Measurements from ENCODE around the gene DYNLT2. TPM values are rescaled to one million over a fixed set of nuclear protein-coding genes. Genes with fewer than 3 reads are reported as not detected.

Gene DYNLT2
- total and polyA plus RNA-seq, 2 of the 13 experiments (the other 11 are each of a cell fraction or from before 2014, with no cell fraction given) = 2.1 to 4.3 TPM

GRCh38 chr6:169723991-169724493, 27.3 kb downstream of the DYNLT2 start (continued):
- no peak for TF ChIP-seq EZH2 (conservative IDR thresholded peaks at IDR 0.05; ENCODE audit: low read depth, low read length)
- no peak for TF ChIP-seq TP53 (CRISPR knock-in tag; conservative IDR thresholded peaks at IDR 0.05)
- no peak for TF ChIP-seq NFE2 (CRISPR knock-in tag; IDR thresholded peaks at IDR 0.05)
- no peak for TF ChIP-seq ZEB1 (IDR thresholded peaks at IDR 0.05; ENCODE audit: insufficient replicate concordance, low read depth)
- no peak for TF ChIP-seq ZNF792 (CRISPR knock-in tag; IDR thresholded peaks at IDR 0.05)
- TF ChIP-seq MNT (IDR thresholded peaks at IDR 0.05) = no peak
- peak in 1 of 2 experiments; percentile 69; a peak in 3 of 4 replicates for TF ChIP-seq POLR2A (IDR thresholded peaks at IDR 0.05; ENCODE audit: insufficient read depth in 1 of 2, low read depth in 2 of 2, low read length in 2 of 2)
- TF ChIP-seq MAZ (IDR thresholded peaks at IDR 0.05; ENCODE audit: borderline replicate concordance, low read depth, low read length) = 0 out of 2 replicates have a peak, but pooled peaks have one; percentile 1
- TF ChIP-seq MAZ (CRISPR knock-in tag; IDR thresholded peaks at IDR 0.05; ENCODE audit: low read depth) = no peak
- no peak for TF ChIP-seq LCORL (IDR thresholded peaks at IDR 0.05)
- TF ChIP-seq LCORL (CRISPR knock-in tag; IDR thresholded peaks at IDR 0.05) = no peak
- TF ChIP-seq SMARCE1 (IDR thresholded peaks at IDR 0.05; ENCODE audit: borderline replicate concordance) = no peak
- no peak for TF ChIP-seq ETV5 (CRISPR knock-in tag; IDR thresholded peaks at IDR 0.05; ENCODE audit: borderline replicate concordance)
- TF ChIP-seq HOXA7 (CRISPR knock-in tag; IDR thresholded peaks at IDR 0.05) = no peak
- no peak for TF ChIP-seq HMGXB3 (CRISPR knock-in tag; IDR thresholded peaks at IDR 0.05; ENCODE audit: borderline replicate concordance)

Measured in HepG2 (cell line).